ENCODE measurements around the gene ADAMTS17.
A peak's percentile ranks its signal among the peaks of the same experiment; 100 is the strongest.

The ADAMTS17 gene

DNA sequence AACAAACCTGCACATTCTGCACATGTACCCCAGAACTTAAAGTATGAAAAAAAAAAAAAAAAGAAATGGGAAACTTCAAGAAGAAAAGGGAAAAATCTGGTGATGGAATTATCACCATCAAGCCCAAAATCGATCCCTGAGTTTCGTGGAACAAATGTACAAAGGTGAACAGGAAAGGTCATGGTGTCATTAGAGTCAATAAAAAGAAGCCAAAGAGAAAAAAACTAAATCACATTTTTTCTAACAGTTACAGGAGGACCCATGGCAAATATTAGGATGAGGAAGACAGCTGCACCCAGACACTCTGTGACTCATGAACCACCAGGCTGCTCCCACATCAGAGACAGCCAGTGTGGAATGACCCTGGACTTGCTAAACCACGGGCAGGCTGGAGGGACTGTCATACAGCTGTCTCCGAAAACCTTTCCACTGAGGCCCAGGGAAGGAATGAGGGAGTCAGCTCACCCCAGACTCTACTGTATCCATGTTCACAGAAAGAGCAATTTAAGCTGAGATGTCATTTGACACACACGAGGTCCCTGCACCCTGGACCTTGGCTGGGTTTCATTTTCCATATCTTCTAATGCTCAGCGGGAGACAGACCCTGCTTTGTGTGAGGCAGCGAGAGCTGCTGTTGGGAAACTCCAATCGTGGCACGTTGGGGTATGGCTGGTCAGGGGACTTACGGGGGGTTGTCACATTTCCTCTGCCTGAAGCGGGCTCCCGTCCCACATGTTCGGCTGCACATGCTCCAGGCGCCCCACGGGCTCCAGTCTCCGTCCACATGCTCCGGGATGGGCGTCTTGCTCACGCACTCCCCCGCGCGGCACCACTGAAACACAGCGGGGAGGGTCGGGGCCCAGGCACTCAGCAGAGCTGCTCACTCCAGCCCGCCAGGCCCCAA lies 210.2 kb downstream of the ADAMTS17 start:
- DNase-seq (ENCODE audit: low spot score): no peak

GRCh38 chr15:100129677-100130076 lies 212.1 kb downstream of the ADAMTS17 start:
- DNase-seq (ENCODE audit: low spot score): no peak

DNA sequence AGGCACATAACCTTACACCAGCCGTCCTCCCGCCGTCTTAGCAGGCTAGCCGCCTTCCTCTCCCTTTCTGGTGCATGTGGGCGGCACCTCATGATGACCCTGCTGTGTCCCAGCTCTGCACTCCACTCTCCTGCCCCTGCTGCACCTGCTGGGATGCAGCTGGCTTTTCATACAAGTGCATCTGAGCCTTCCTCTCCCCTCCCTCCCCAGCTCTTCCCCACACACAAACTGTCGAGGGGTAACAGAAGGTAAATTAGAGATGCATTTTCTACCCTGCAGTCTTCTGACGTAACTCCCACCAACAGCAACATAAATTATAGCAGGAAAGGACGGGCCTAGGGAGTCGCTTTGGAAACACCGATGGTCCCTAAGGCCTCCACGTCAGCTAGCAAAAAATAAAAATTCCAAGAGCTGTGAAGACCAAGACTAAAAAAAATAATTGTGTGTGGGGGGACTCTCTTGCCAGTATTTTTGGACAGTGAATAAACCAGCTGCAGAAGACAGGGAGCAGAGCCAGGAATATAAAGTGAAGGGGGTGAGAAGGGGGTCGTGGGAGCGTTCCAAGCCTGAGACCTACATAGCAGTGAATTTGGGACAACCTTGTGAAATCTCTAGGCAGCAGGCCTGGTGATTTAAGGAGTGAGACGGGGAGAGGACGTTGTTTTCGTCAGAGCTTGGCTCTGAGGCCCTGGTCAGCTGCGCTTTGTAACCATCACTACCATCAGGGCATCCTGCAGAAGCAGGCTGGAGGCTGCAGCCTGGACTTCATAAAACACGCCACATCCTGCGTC lies 216.2 kb downstream of the ADAMTS17 start:
- DNase-seq (ENCODE audit: low spot score): peak; percentile 2

DNA sequence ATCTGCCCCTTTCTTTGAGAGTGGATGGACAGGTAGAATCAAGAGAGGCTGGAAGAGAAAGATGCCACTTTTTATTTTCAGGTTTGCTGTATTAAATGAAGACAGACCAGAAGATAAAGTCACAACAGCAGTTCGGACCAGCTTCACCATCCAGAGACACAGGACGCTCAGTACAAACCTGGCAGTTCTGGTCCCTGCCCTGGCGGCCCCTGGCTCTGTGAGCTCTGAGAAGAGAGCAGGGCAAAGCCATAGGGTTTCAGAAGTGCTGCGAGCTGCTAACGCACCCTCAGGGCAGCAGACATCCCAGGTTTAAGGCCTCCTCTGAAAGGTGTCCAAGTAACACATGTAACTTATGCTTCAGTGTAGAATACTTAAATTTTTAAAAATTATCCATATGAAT lies 216.8 kb downstream of the ADAMTS17 start:
- DNase-seq (ENCODE audit: low spot score): no peak

DNA sequence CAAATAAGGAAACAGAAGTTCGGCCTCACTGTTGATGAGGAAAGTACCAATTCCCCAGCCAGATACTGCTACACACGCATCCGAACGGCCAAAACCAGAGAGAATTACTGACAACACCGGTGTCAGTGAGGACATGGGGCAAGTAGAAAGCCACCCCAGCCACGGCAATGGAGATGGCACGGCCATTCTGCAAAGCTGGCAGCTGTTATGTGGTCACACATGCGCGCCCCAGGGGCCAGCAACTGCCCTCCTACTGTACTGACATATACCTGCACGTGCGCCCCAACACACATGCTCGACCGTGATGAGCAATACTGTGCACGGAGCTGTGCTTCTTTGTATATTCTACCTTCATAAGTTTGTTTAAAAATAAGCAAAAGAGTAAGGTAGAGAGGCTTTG lies 217.4 kb downstream of the ADAMTS17 start:
- no peak for DNase-seq (ENCODE audit: low spot score)

- DNase-seq (ENCODE audit: low spot score): no peak
These were observed 218.2 kb downstream of the ADAMTS17 start for GRCh38 chr15:100123611-100124010.

DNA sequence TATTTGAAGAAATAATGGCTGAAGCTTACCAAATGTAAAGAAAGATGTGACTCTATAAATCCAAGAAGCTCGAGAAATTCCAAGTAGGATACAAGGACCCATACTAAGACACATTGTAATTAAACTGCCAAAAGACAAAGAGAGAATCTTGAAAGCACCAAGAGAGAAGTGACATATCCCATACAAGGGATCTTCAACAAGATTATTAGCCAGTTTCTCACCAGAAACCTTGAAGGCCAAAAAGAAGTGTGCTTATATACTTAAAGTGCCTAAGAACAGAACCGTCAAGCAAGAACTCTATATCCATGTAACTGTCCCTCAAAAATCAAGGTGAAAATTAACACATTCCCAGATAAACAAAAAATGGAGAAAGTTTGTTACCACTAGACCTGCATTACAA lies 220.5 kb downstream of the ADAMTS17 start:
- DNase-seq (ENCODE audit: low spot score): no peak

- DNase-seq (ENCODE audit: low spot score): no peak
These were observed 221.7 kb downstream of the ADAMTS17 start for GRCh38 chr15:100120111-100120510.

DNA sequence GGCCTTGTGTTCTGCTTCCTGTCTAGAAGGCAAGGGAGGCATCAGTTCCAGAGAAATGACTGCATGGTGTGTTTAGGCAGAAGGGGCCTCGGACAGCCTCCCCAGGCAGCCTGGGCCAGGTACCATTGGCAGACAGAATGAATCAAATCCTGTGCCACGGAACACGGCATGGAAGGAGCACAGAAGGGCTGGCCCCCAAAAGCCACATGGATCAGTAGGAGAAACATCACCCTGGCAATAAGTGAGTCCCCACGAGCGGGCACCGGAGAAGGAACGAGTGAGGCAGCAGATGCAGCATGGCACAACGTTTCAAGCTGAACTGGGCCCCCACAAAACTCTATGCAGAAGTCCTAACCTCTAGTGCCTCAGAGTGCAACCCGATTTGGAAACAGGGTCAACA lies 223.2 kb downstream of the ADAMTS17 start:
- no peak for DNase-seq (ENCODE audit: low spot score)

DNA sequence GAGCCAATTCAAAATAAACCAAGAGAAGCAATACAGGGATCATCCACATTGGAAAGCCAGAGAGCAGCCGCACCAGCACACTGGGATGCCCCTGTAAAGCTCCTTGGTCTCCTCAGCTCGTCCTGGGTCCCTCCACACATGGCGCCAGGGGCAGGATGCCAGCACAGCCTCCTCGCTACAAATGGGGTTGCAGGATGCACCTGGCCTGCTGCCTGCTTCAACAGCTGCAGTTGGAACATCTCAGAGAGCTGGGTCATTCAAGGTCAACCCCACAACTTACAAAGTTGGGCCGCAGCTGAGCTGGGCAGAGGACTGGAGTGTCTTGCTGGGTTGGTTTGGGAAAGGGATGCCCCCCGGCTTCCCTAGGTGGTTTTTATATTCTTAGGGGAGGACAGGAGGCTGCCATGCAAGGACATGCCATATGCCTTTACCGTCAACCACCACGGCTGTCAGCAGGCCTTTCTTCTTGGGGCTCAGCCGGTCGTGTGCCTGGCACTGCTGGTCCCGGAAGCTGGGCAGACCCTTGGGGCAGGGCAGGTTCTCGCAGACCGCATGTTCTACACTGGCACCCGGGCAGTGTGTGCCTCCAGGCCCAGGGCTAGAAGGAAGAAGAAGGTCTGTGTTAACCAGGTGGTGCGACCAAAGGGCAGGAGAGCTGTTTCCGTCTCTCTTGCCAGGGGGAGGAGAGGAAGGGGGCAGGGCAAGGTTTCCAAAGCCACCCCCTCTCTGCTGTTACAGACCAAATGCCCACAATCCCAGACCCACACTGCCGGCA lies 225.2 kb downstream of the ADAMTS17 start:
- no peak for DNase-seq (ENCODE audit: low spot score)

GRCh38 chr15:100115711-100116090 lies 226.1 kb downstream of the ADAMTS17 start:
- DNase-seq (ENCODE audit: low spot score): no peak

GRCh38 chr15:100115066-100115710 lies 226.6 kb downstream of the ADAMTS17 start:
- no peak for DNase-seq (ENCODE audit: low spot score)

DNA sequence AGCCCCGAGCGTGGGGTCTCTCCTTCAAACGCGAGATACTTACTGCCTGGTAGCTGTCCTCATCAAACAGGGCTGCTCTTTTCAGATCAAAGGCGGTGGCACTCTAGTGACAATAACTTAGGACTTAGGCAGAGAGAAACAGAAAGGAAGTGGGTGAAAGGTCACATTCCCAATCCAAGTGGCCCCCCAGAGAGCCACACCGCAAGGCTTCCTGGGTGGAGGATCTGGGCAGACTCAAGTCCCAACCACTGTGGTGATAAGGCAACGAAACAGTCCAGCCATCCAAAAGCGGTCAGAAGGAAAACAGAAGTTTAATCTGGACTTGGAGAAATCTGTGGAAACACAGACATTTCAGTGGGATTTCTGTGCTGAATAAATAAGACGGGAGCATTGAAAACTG lies 227.2 kb downstream of the ADAMTS17 start:
- no peak for DNase-seq (ENCODE audit: low spot score)

DNA sequence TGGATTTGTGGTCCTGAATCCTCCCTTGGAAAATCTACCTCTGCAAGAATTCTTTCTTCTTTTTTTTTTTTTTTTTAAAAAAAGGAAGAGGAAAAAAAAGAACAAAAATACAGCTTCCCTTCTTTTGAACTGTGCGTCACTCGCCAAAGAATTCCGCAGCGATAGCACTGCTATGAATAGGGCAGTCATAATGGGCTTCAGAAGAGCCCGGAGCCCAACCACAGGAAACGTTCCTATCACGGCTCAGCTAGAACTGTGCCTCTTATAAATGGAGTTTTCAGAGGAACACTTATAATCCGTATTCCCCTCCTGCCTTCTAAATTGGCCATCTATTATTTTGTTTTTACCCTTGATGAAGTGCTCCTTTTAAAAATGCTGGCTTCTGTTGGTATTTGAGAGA lies 227.7 kb downstream of the ADAMTS17 start:
- DNase-seq (ENCODE audit: low spot score): peak; percentile 1

- no peak for DNase-seq (ENCODE audit: low spot score)
These were observed 228.3 kb downstream of the ADAMTS17 start for GRCh38 chr15:100113351-100114080.

GRCh38 chr15:100112636-100113305 lies 229.0 kb downstream of the ADAMTS17 start:
- DNase-seq (ENCODE audit: low spot score): no peak

GRCh38 chr15:100112061-100112420 lies 229.7 kb downstream of the ADAMTS17 start:
- no peak for DNase-seq (ENCODE audit: low spot score)

DNA sequence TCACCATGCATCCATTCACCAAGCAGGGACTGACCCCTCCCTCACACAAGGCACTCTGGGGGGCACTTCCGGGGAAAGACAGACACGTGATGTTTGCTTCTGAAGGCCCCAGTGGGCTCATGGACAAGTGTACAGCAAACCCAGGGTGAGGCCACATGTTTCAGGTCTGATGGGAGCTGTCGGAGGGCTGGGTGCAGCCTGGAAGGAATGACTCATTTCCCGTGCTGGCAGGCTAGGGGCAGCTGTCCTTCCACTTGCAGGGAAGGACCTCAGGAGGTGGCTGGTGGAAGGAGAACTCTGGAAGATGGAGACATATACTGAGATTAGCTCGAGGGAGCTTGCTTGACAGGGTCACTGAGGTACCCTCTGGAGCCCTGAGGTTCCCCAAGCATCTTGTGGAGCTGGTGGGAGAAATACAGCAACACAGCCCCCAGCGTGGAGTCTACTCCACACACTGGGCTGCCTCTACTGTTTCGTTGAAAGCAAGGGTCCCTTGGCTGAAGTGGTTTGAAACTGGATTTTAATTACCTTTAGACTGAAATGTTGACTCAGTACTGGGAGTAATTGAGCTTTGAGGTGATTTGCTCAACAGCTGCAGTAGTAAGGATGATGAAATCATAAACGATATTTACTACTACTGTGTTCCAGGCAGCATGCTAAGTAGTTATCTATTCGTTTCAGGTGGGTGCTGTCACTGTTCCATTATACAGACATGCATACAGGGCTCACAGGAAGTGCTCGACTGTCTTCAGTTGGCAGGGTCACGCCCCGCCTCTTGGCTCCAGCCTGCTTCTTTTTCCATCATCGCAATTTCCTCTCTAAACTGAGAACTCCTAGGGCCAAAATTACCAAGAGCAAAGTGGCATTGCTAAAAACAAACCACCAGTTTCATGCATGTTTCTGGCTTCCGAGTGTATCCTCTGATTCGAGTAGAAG lies 230.4 kb downstream of the ADAMTS17 start:
- no peak for DNase-seq (ENCODE audit: low spot score)

- DNase-seq (ENCODE audit: low spot score): no peak
These were observed 232.2 kb downstream of the ADAMTS17 start for GRCh38 chr15:100109486-100110035.
